ENCODE measurements around the gene ATP7B. TPM values are rescaled to one million over a fixed set of nuclear protein-coding genes. Genes with fewer than 3 reads are reported as not detected.

ATP7B gene
- polyA plus RNA-seq, 1 experiment = 1.8 TPM

- TF ChIP-seq, protein P1, sequence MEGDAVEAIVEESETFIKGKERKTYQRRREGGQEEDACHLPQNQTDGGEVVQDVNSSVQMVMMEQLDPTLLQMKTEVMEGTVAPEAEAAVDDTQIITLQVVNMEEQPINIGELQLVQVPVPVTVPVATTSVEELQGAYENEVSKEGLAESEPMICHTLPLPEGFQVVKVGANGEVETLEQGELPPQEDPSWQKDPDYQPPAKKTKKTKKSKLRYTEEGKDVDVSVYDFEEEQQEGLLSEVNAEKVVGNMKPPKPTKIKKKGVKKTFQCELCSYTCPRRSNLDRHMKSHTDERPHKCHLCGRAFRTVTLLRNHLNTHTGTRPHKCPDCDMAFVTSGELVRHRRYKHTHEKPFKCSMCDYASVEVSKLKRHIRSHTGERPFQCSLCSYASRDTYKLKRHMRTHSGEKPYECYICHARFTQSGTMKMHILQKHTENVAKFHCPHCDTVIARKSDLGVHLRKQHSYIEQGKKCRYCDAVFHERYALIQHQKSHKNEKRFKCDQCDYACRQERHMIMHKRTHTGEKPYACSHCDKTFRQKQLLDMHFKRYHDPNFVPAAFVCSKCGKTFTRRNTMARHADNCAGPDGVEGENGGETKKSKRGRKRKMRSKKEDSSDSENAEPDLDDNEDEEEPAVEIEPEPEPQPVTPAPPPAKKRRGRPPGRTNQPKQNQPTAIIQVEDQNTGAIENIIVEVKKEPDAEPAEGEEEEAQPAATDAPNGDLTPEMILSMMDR (IDR thresholded peaks at IDR 0.05; ENCODE audit: low read depth, low read length) = no peak
- no peaks in the 10 kb centered on the region; the same call in 1 of the 2 replicates for H3K9me3 ChIP-seq (ENCODE audit: control insufficient read depth, insufficient read depth, low read length)
- H3K27me3 ChIP-seq (ENCODE audit: control insufficient read depth, insufficient read depth, low read length) = peaks cover 16% of the 10 kb centered on the region
- H3K27ac ChIP-seq (ENCODE audit: low read depth, low read length) = no peak overlapping the region
- no peak overlapping the region for H3K4me3 ChIP-seq (ENCODE audit: low read depth, low read length)
- DNase-seq (ENCODE audit: low read depth, low spot score) = no peak
- ChIA-PET CTCF (no interaction called here), POLR2A (no interaction called here)
These were observed 55.2 kb downstream of the ATP7B start for GRCh38 chr13:51955816-51956603.

GRCh38 chr13:51955281-51955771, 55.9 kb downstream of the ATP7B start:
- ChIA-PET CTCF (no interaction called here), POLR2A (no interaction called here)
- Histone ChIP-seq H3K27me3 (ENCODE audit: control insufficient read depth, insufficient read depth, low read length) (peaks cover 17% of the 10 kb centered on the region), H3K9me3 (ENCODE audit: control insufficient read depth, insufficient read depth, low read length) (no peaks in the 10 kb centered on the region; the same call in 1 of the 2 replicates), H3K27ac (ENCODE audit: low read depth, low read length) (no peak overlapping the region), H3K4me3 (ENCODE audit: low read depth, low read length) (no peak overlapping the region)
- DNase-seq (ENCODE audit: low read depth, low spot score) = no peak
- TF ChIP-seq, protein P1 (IDR thresholded peaks at IDR 0.05; ENCODE audit: low read depth, low read length) = no peak

- no peak overlapping the region for H3K27ac ChIP-seq (ENCODE audit: low read depth, low read length)
- H3K27me3 ChIP-seq (ENCODE audit: control insufficient read depth, insufficient read depth, low read length) = peaks cover 18% of the 10 kb centered on the region
- TF ChIP-seq, protein P1 (IDR thresholded peaks at IDR 0.05; ENCODE audit: low read depth, low read length) = no peak
- H3K4me3 ChIP-seq (ENCODE audit: low read depth, low read length) = no peak overlapping the region
- no peaks in the 10 kb centered on the region; the same call in 1 of the 2 replicates for H3K9me3 ChIP-seq (ENCODE audit: control insufficient read depth, insufficient read depth, low read length)
- DNase-seq (ENCODE audit: low read depth, low spot score) = no peak
- ChIA-PET CTCF (no interaction called here), POLR2A (no interaction called here)
These were observed 57.7 kb downstream of the ATP7B start for GRCh38 chr13:51953347-51954195.

DNA sequence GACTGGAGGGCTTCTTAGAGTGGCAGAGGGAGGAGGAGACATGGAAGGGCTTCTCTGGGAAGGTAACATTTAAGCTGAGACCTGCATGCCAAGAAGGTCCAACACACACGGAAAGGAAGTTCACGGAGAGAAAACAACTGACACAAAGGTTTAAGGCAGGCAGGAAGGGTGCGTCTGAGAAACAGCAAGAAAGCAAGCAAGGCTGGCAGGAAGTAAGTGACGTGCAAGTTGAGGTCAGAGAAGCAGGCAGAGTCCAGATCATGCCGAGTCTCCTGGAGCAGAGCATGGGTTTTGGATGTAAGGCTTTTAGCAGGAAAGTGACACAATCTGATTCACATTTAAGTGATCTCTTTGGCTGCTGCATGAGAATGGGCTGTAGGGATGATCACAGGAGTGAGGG, 60.5 kb downstream of the ATP7B start:
- H3K27ac ChIP-seq (ENCODE audit: low read depth, low read length) = no peak overlapping the region
- no peak for DNase-seq (ENCODE audit: low read depth, low spot score)
- CTCF ChIA-PET = no interaction called here
- H3K9me3 ChIP-seq (ENCODE audit: control insufficient read depth, insufficient read depth, low read length) = no peaks in the 10 kb centered on the region
- TF ChIP-seq, protein P1 (IDR thresholded peaks at IDR 0.05; ENCODE audit: low read depth, low read length) = no peak
- POLR2A ChIA-PET = no interaction called here
- no peak overlapping the region for H3K4me3 ChIP-seq (ENCODE audit: low read depth, low read length)
- peaks cover 14% of the 10 kb centered on the region for H3K27me3 ChIP-seq (ENCODE audit: control insufficient read depth, insufficient read depth, low read length)

Measured in AG04450 (cell line).